Astrocyte (in vitro differentiated cells and primary cell): ENCODE results near the gene IFNA6. TPM values are rescaled to one million over a fixed set of nuclear protein-coding genes. Genes with fewer than 3 reads are reported as not detected.

Source experiments
- DNase-seq: peaks from one replicate; pipeline ENCODE4 v3.0.0-alpha.2; 2010; ENCODE audit warnings: low read depth
- FAIRE-seq: peaks from 2 replicates; lab custom pipeline; 2011; peaks lifted over from hg19 to GRCh38; lab: Jason Lieb, UNC
- H2AFZ ChIP-seq: 2 replicates; pipeline ENCODE4 v1.6.0; 2012; ENCODE audit warnings: low read depth, low read length, inconsistent platforms
- H3K27ac ChIP-seq: 2 replicates; pipeline ENCODE4 v1.5.1; 2011; ENCODE audit warnings: low read depth, low read length, inconsistent platforms
- H3K27me3 ChIP-seq: 2 replicates; pipeline ENCODE4 v1.6.0; 2011; ENCODE audit warnings: low read length, inconsistent platforms; ENCODE audit not compliant: insufficient read depth
- H3K36me3 ChIP-seq: 2 replicates; pipeline ENCODE4 v1.5.1; 2011; ENCODE audit warnings: low read length, inconsistent platforms; ENCODE audit not compliant: insufficient read depth
- H3K4me1 ChIP-seq: 2 replicates; pipeline ENCODE4 v1.5.1; 2011; ENCODE audit warnings: low read length, inconsistent platforms; ENCODE audit not compliant: insufficient read depth
- H3K4me2 ChIP-seq: 2 replicates; pipeline ENCODE4 v1.6.0; 2012; ENCODE audit warnings: low read length, inconsistent platforms
- H3K4me3 ChIP-seq: 2 replicates; pipeline ENCODE4 v1.5.1; 2011; ENCODE audit warnings: low read depth, mild to moderate bottlenecking, low read length, inconsistent platforms; ENCODE audit not compliant: insufficient read depth
- H3K79me2 ChIP-seq: 2 replicates; pipeline ENCODE4 v1.6.0; 2012; ENCODE audit warnings: mild to moderate bottlenecking, low read length, inconsistent platforms; ENCODE audit not compliant: insufficient read depth
- H3K9ac ChIP-seq: 2 replicates; pipeline ENCODE4 v1.6.0; 2012; ENCODE audit warnings: mild to moderate bottlenecking, low read length, inconsistent platforms
- H3K9me3 ChIP-seq: 2 replicates; pipeline ENCODE4 v1.5.1; 2012; ENCODE audit warnings: low read depth, mild to moderate bottlenecking, low read length, inconsistent platforms; ENCODE audit not compliant: insufficient read depth
- H4K20me1 ChIP-seq: 2 replicates; pipeline ENCODE4 v1.6.0; 2012; ENCODE audit warnings: low read length, inconsistent platforms; ENCODE audit not compliant: insufficient read depth
- H3K27ac Mint-ChIP-seq: one replicate; pipeline ENCODE4 v1.8.0; 2021; ENCODE audit warnings: mild to moderate bottlenecking, mixed read lengths; ENCODE audit not compliant: unreplicated experiment
- H3K27me3 Mint-ChIP-seq: one replicate; pipeline ENCODE4 v1.8.0; 2021; ENCODE audit warnings: low read depth, mixed read lengths; ENCODE audit not compliant: unreplicated experiment
- H3K36me3 Mint-ChIP-seq: one replicate; pipeline ENCODE4 v1.8.0; 2021; ENCODE audit warnings: low read depth, mixed read lengths; ENCODE audit not compliant: unreplicated experiment
- H3K4me1 Mint-ChIP-seq: one replicate; pipeline ENCODE4 v1.8.0; 2021; ENCODE audit warnings: low read depth, mixed read lengths; ENCODE audit not compliant: unreplicated experiment
- H3K4me3 Mint-ChIP-seq: one replicate; pipeline ENCODE4 v1.8.0; 2021; ENCODE audit warnings: mild to moderate bottlenecking, moderate library complexity, mixed read lengths; ENCODE audit not compliant: unreplicated experiment
- H3K9me3 Mint-ChIP-seq: one replicate; pipeline ENCODE4 v1.8.0; 2021; ENCODE audit warnings: mild to moderate bottlenecking, mixed read lengths; ENCODE audit not compliant: unreplicated experiment
- CTCF ChIP-seq: IDR thresholded peaks from 2 replicates; pipeline ENCODE4 v1.5.1; 2011; ENCODE audit warnings: low read depth, mild to moderate bottlenecking, inconsistent platforms, low read length, moderate library complexity; ENCODE audit not compliant: insufficient read depth
- EZH2 ChIP-seq: IDR thresholded peaks from 2 replicates; pipeline ENCODE4 v1.6.1; 2012; ENCODE audit warnings: mild to moderate bottlenecking, low read length, inconsistent platforms; ENCODE audit not compliant: insufficient read depth
- total RNA-seq: library from RNA; stranded (reverse); gene quantifications from 2 replicates; pipeline ENCODE4 v1.2.1, GENCODE V29; 2021

Gene IFNA6
- total RNA-seq, 1 donor from 2014 or later = not detected

DNA sequence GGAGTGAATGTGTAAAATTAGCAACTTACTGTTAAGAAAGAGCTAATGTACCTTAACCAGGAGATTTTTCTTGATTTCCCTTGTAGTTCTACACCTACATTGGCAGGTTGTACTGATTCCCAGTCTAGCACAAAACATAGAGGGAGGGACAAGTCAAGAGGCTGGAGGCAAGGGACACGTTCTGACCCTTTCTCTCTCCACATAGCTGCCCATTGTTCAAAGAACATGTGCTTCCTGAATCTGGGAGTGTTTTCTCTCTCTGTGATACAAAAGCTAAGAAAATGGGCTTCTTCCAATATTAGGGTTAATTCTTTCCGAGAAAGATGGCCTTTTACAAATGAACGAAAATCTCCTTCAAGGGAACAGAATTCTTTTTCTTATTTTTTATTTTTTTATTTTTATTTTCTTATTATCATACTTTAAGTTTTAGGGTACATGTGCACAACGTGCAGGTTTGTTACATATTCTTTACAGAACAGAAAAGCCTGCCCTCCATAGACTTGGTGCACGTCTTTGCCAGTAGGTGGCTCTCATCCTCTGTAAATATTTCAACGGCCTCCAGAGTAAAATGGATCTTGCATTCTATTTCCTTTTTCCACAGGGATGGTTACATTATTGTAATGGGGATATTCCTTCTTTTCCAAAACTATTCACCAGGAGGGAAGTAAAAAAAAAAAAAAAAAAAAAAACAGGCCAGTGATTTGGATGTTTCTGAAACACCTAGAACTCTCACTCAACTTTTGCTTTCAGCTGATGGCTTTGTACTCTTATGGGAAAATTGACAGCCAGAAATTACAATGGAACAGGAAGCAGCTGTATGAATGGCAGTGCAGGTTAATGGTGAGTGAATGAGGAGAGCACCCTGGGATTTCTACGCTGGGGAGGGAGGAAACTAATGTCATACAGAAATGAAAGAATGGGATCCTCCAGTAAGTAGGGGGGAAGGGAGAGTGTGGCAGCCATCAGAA is 32.4 kb downstream of the IFNA6 start:
- peaks cover 3% of the 10 kb centered on the region for H3K4me1 Mint-ChIP-seq
- TF ChIP-seq CTCF (peak; percentile 73), EZH2 (no peak)
- H3K36me3 Mint-ChIP-seq = peaks cover 2% of the 10 kb centered on the region
- H3K27me3 Mint-ChIP-seq = peaks cover 6% of the 10 kb centered on the region
- Histone ChIP-seq H2AFZ (no peak overlapping the region), H3K9me3 (no peaks in the 10 kb centered on the region), H3K9ac (peak overlapping the region; percentile 21), H3K4me1 (no peaks in the 10 kb centered on the region), H3K27me3 (no peaks in the 10 kb centered on the region), H3K36me3 (peaks cover 5% of the 10 kb centered on the region), H3K4me3 (no peak overlapping the region), H3K27ac (no peak overlapping the region), H3K79me2 (no peaks in the 10 kb centered on the region), H3K4me2 (no peak overlapping the region), H4K20me1 (no peaks in the 10 kb centered on the region)
- H3K27ac Mint-ChIP-seq = no peak overlapping the region
- H3K4me3 Mint-ChIP-seq = no peak overlapping the region
- peak; percentile 20 for DNase-seq
- peak; percentile 29 for FAIRE-seq
- H3K9me3 Mint-ChIP-seq = no peaks in the 10 kb centered on the region

GRCh38 chr9:21316860-21317259 is 33.8 kb downstream of the IFNA6 start:
- no peaks in the 10 kb centered on the region for H3K4me1 ChIP-seq
- H3K4me3 ChIP-seq = no peak overlapping the region
- no peaks in the 10 kb centered on the region for H4K20me1 ChIP-seq
- H3K27ac ChIP-seq = no peak overlapping the region
- no peak for TF ChIP-seq CTCF
- no peak for TF ChIP-seq EZH2
- DNase-seq = no peak
- H3K9me3 ChIP-seq = no peaks in the 10 kb centered on the region
- peaks cover 6% of the 10 kb centered on the region for H3K27me3 Mint-ChIP-seq
- H2AFZ ChIP-seq = no peak overlapping the region
- FAIRE-seq = no peak
- peaks cover 3% of the 10 kb centered on the region for H3K4me1 Mint-ChIP-seq
- H3K9ac ChIP-seq = no peak overlapping the region
- H3K27ac Mint-ChIP-seq = no peak overlapping the region
- no peaks in the 10 kb centered on the region for H3K79me2 ChIP-seq
- H3K36me3 Mint-ChIP-seq = no peaks in the 10 kb centered on the region
- H3K27me3 ChIP-seq = no peaks in the 10 kb centered on the region
- no peak overlapping the region for H3K4me3 Mint-ChIP-seq
- H3K36me3 ChIP-seq = no peaks in the 10 kb centered on the region
- H3K4me2 ChIP-seq = no peak overlapping the region
- no peaks in the 10 kb centered on the region for H3K9me3 Mint-ChIP-seq
